ENCODE results near the gene ATP8A2. TPM values are rescaled to one million over a fixed set of nuclear protein-coding genes. Genes with fewer than 3 reads are reported as not detected.

Gene ATP8A2
- total RNA-seq, 4 donors from 2014 or later: 0.13 to 0.29 (median 0.24) TPM

GRCh38 chr13:26025771-26026170 lies 654.0 kb downstream of the ATP8A2 start:
- DNase-seq: no peak
- Histone ChIP-seq H3K4me3 (replicated peaks in 1 of 3) (no peak overlapping the region), H3K27ac (peak overlapping the region in 2 of 3 donors; percentile 76 to 89), H3K9me3 (no peaks in the 10 kb centered on the region), H3K36me3 (no peaks in the 10 kb centered on the region), H3K4me1 (peaks cover 46 to 60% of the 10 kb centered on the region in 2 donors), H3K27me3 (no peaks in the 10 kb centered on the region)
- 97 to 99% methylated on average over 4 of the region's 4 CpGs for WGBS, 2 donors
- intact Hi-C loops (cut with DNase I): no loop called here
- TF ChIP-seq CTCF (IDR thresholded peaks at IDR 0.05): no peak
- no peak for TF ChIP-seq POLR2A (IDR thresholded peaks at IDR 0.05)

- peaks cover 41 to 55% of the 10 kb centered on the region in 2 donors for H3K4me1 ChIP-seq
- peak overlapping the region; percentile 2 to 89 (median 76) for H3K27ac ChIP-seq
- no peaks in the 10 kb centered on the region for H3K9me3 ChIP-seq
- 55 to 73% methylated on average over 4 of the region's 4 CpGs for WGBS, 2 donors
- TF ChIP-seq POLR2A (IDR thresholded peaks at IDR 0.05) (no peak), CTCF (IDR thresholded peaks at IDR 0.05) (no peak)
- no peak for DNase-seq
- no peak overlapping the region for H3K4me3 ChIP-seq (replicated peaks in 1 of 3)
- intact Hi-C loops (cut with DNase I): no loop called here
- no peaks in the 10 kb centered on the region for H3K36me3 ChIP-seq
- no peaks in the 10 kb centered on the region for H3K27me3 ChIP-seq
Measured at GRCh38 chr13:26026211-26026610, 654.4 kb downstream of the ATP8A2 start.

GRCh38 chr13:26029581-26030136 lies 657.9 kb downstream of the ATP8A2 start:
- WGBS, 2 donors: 93 to 94% methylated on average over 4 of the region's 4 CpGs
- Histone ChIP-seq H3K4me3 (replicated peaks in 1 of 3) (no peak overlapping the region), H3K4me1 (peaks cover 14 to 24% of the 10 kb centered on the region in 2 donors), H3K27me3 (no peaks in the 10 kb centered on the region), H3K36me3 (no peaks in the 10 kb centered on the region), H3K27ac (no peak overlapping the region), H3K9me3 (no peaks in the 10 kb centered on the region)
- intact Hi-C loops (cut with DNase I): no loop called here
- no peak for DNase-seq
- TF ChIP-seq POLR2A (IDR thresholded peaks at IDR 0.05): no peak

GRCh38 chr13:26030331-26030730 lies 658.6 kb downstream of the ATP8A2 start:
- TF ChIP-seq CTCF (IDR thresholded peaks at IDR 0.05) (no peak), POLR2A (IDR thresholded peaks at IDR 0.05) (no peak)
- DNase-seq: no peak
- WGBS, 2 donors: 91 to 95% methylated on average over 4 of the region's 4 CpGs
- Histone ChIP-seq H3K4me3 (replicated peaks in 1 of 3) (no peak overlapping the region), H3K27ac (no peak overlapping the region), H3K27me3 (no peaks in the 10 kb centered on the region), H3K9me3 (no peaks in the 10 kb centered on the region), H3K36me3 (no peaks in the 10 kb centered on the region), H3K4me1 (peaks cover 9 to 17% of the 10 kb centered on the region in 2 donors)
- intact Hi-C loops (cut with DNase I): no loop called here

GRCh38 chr13:26034018-26034417 lies 662.2 kb downstream of the ATP8A2 start:
- Histone ChIP-seq H3K4me1 (peaks cover 0 to 4% of the 10 kb centered on the region in 2 donors), H3K36me3 (no peaks in the 10 kb centered on the region), H3K27me3 (no peaks in the 10 kb centered on the region), H3K27ac (no peak overlapping the region), H3K9me3 (no peaks in the 10 kb centered on the region), H3K4me3 (replicated peaks in 1 of 3) (no peak overlapping the region)
- DNase-seq: no peak
- 86 to 89% methylated on average over 3 of the region's 3 CpGs for WGBS, 2 donors
- no peak for TF ChIP-seq POLR2A (IDR thresholded peaks at IDR 0.05)
- no peak for TF ChIP-seq CTCF (IDR thresholded peaks at IDR 0.05)
- intact Hi-C loops (cut with DNase I): no loop called here
